ENCODE results near the gene NAXD.

DNA sequence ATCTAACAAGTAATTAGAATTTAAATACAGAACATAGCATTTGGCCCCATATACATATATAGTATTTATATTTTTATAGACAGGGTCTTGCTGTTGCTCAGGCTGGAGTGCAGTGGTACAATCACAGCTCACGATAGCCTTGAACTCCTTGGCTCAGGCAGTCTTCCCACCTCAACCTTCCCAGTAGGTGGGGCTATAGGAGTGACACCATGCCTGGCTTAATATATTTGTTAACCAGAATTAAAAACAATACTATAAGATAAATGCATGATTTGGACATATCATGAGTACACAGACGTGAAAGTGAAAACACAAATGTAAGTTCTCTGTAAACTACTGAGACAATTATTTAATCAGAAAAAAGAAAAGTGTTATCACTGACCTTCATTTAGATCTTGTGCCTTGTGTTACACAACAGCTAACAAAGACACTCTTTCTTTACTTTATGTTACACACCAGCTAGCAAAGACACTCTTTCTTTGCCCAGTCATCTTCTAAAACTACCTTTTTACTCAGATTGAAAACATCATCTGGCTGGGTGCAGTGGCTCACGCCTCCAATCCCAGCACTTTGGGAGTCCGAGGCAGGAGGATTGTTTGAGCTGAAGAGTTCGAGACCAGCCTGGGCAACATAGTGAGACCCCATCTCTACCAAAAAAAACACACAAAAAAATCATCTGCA, 68.0 kb downstream of the NAXD start:
- TF ChIP-seq, protein P1, sequence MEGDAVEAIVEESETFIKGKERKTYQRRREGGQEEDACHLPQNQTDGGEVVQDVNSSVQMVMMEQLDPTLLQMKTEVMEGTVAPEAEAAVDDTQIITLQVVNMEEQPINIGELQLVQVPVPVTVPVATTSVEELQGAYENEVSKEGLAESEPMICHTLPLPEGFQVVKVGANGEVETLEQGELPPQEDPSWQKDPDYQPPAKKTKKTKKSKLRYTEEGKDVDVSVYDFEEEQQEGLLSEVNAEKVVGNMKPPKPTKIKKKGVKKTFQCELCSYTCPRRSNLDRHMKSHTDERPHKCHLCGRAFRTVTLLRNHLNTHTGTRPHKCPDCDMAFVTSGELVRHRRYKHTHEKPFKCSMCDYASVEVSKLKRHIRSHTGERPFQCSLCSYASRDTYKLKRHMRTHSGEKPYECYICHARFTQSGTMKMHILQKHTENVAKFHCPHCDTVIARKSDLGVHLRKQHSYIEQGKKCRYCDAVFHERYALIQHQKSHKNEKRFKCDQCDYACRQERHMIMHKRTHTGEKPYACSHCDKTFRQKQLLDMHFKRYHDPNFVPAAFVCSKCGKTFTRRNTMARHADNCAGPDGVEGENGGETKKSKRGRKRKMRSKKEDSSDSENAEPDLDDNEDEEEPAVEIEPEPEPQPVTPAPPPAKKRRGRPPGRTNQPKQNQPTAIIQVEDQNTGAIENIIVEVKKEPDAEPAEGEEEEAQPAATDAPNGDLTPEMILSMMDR (IDR thresholded peaks at IDR 0.05; ENCODE audit: low read depth, low read length) = peak; percentile 38
- no peak for TF ChIP-seq EZH2phosphoT487 (IDR thresholded peaks at IDR 0.05; ENCODE audit: low read depth)
